ENCODE measurements around the gene HERC4. TPM values are rescaled to one million over a fixed set of nuclear protein-coding genes. Genes with fewer than 3 reads are reported as not detected.

Gene HERC4
- total RNA-seq, result 67.0 TPM

GRCh38 chr10:68074775-68075549 is at the start of gene HERC4:
HERC4 (minus strand) TSS chr10:68075283; CDS start chr10:68073108, 2,175 bp downstream.

GRCh38 chr10:68109331-68109730 is 34.2 kb upstream of the HERC4 start, which contains the start of gene MYPN:
MYPN (plus strand) TSS chr10:68109488; CDS start chr10:68121439, 11,951 bp downstream.

GRCh38 chr10:67884313-67884841 is 190.7 kb downstream of the HERC4 start, which contains the start of gene SIRT1:
SIRT1 (plus strand) TSS chr10:67884656; CDS start chr10:67884722, 66 bp downstream.

Small RNAs within 50 kb of the gene (small RNA-seq; reads per million reads assigned to genes)
- gene RN7SL220P (ENCODE audit: low replicate concordance), result not detected

Other genes starting within 250 kb of the HERC4 start
- 4.1 TPM for gene DNAJC12, start 237.1 kb downstream of the HERC4 start, total RNA-seq
- 24.6 TPM for gene SIRT1, start 190.6 kb downstream of the HERC4 start, total RNA-seq
- gene MYPN, start 34.2 kb upstream of the HERC4 start, total RNA-seq, result 20.4 TPM
- gene ATOH7, start 156.8 kb upstream of the HERC4 start, total RNA-seq, result 1.5 TPM